ENCODE results near the gene CARD16. TPM values are rescaled to one million over a fixed set of nuclear protein-coding genes. Genes with fewer than 3 reads are reported as not detected.
"Not testable (repeated sequence)": the region's sequence is repeated elsewhere in the genome, so short reads cannot be mapped to it uniquely, and the experiment has no call there.

The CARD16 gene
- total and polyA plus RNA-seq, 2 donors from 2014 or later, result 16.2 to 24.4 TPM

DNA sequence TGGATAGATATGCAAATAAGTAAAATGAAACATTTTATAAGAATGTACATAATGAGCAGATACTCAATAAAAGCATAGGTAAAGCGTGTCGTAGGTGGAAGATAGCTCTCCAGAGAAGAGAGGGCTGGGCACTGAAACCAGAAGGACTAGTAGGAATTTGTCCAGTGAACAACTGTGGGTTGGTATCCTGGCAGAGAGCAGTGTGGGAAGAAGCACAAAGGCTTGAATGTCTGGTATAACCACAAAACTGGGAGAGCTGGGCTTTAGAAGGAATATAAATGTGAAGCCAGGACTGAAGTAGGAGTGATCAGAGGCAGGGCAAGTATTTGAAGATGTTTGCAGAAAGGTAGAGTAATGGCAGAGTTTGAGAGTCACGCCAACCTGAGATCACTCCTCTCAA, 33.1 kb upstream of the CARD16 start:
- no peak for DNase-seq
- Histone ChIP-seq H3K4me3 (ENCODE audit: low read length in 3 of 3) (no peak overlapping the region), H3K27me3 (ENCODE audit: control insufficient read depth, insufficient read depth, low read length) (no peaks in the 10 kb centered on the region), H3K9ac (ENCODE audit: low read length in 3 of 3) (no peak overlapping the region), H3K36me3 (ENCODE audit: control insufficient read depth in 2 of 3, insufficient read depth in 3 of 3, low read length in 3 of 3) (no peaks in the 10 kb centered on the region), H3K4me1 (ENCODE audit: control insufficient read depth in 2 of 3, insufficient read depth in 2 of 3, low read depth in 1 of 3, low read length in 3 of 3) (peaks cover 0 to 3% (median 0%) of the 10 kb centered on the region in 3 donors), H3K9me3 (ENCODE audit: control insufficient read depth in 2 of 3, insufficient read depth in 1 of 3, low read length in 3 of 3) (no peaks in the 10 kb centered on the region), H3K27ac (ENCODE audit: low read depth in 2 of 2, low read length in 2 of 2) (no peak overlapping the region)
- no peak for FAIRE-seq
- intact Hi-C loops (cut with DNase I), result no loop called here
- TF ChIP-seq, protein P1, sequence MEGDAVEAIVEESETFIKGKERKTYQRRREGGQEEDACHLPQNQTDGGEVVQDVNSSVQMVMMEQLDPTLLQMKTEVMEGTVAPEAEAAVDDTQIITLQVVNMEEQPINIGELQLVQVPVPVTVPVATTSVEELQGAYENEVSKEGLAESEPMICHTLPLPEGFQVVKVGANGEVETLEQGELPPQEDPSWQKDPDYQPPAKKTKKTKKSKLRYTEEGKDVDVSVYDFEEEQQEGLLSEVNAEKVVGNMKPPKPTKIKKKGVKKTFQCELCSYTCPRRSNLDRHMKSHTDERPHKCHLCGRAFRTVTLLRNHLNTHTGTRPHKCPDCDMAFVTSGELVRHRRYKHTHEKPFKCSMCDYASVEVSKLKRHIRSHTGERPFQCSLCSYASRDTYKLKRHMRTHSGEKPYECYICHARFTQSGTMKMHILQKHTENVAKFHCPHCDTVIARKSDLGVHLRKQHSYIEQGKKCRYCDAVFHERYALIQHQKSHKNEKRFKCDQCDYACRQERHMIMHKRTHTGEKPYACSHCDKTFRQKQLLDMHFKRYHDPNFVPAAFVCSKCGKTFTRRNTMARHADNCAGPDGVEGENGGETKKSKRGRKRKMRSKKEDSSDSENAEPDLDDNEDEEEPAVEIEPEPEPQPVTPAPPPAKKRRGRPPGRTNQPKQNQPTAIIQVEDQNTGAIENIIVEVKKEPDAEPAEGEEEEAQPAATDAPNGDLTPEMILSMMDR (IDR thresholded peaks at IDR 0.05; ENCODE audit: borderline replicate concordance, extremely low read depth, insufficient read depth), result no peak

DNA sequence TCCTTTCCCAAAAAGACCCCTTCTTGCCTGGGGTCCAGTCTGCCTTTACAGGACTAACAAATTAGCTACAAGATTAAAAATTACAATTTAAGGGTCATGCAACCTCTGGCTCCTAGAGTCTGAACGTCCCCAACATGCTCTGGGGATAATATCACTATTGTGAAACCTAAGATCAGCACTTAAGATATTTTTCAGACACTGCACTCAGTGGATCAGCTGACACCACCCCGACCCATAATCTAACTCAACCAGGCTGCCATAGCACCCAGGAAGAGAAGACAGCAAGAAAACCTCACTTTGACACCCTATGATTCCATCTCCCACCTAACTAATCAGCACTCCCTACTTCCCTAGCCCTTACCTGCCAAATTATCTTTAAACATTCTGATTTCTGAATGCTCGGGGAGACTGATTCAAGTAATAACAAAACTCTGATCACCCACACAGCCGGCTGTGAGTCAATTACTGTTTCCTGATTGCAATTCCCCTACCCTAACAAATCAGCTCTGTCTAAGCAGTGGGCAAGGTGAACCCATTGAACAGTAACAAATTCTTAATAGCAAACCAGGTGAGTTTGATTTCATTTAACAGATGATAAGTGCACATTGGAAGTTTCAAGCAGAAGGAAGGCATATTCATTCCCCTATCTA, 32.1 kb upstream of the CARD16 start:
- H3K9me3 ChIP-seq (ENCODE audit: control insufficient read depth in 2 of 3, insufficient read depth in 1 of 3, low read length in 3 of 3); FAIRE-seq; DNase-seq; H3K4me3 ChIP-seq (ENCODE audit: low read length in 3 of 3); H3K27me3 ChIP-seq (ENCODE audit: control insufficient read depth, insufficient read depth, low read length); H3K4me1 ChIP-seq (ENCODE audit: control insufficient read depth in 2 of 3, insufficient read depth in 2 of 3, low read depth in 1 of 3, low read length in 3 of 3); H3K27ac ChIP-seq (ENCODE audit: low read depth in 2 of 2, low read length in 2 of 2); H3K9ac ChIP-seq (ENCODE audit: low read length in 3 of 3); intact Hi-C loops (cut with DNase I); H3K36me3 ChIP-seq (ENCODE audit: control insufficient read depth in 2 of 3, insufficient read depth in 3 of 3, low read length in 3 of 3): not testable (repeated sequence)

DNA sequence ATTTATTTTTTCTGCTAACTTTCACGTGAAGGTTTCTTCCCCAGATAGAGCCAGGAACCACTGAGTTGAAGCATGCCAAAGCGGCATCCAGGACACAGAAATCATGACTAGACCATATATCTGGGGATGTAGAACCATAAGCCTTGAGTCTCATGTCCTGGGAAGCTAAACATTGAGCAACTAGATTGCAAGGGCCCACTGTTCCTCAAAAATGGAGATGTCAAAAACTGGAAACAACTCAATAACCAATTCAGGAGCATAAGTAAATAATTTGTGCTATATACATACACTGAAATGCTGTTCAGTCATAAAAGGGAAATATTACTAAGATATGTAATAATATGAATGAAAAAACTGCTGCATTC, 29.0 kb upstream of the CARD16 start:
- FAIRE-seq, result no peak
- no peaks in the 10 kb centered on the region for H3K4me1 ChIP-seq (ENCODE audit: control insufficient read depth in 2 of 3, insufficient read depth in 2 of 3, low read depth in 1 of 3, low read length in 3 of 3)
- no peak overlapping the region for H3K27ac ChIP-seq (ENCODE audit: low read depth in 2 of 2, low read length in 2 of 2)
- no peak for DNase-seq
- TF ChIP-seq, protein P1 (IDR thresholded peaks at IDR 0.05; ENCODE audit: borderline replicate concordance, extremely low read depth, insufficient read depth), result no peak
- H3K27me3 ChIP-seq (ENCODE audit: control insufficient read depth, insufficient read depth, low read length), result no peaks in the 10 kb centered on the region
- no peaks in the 10 kb centered on the region for H3K9me3 ChIP-seq (ENCODE audit: control insufficient read depth in 2 of 3, insufficient read depth in 1 of 3, low read length in 3 of 3)
- intact Hi-C loops (cut with DNase I), result no loop called here
- no peak overlapping the region for H3K9ac ChIP-seq (ENCODE audit: low read length in 3 of 3)
- H3K4me3 ChIP-seq (ENCODE audit: low read length in 3 of 3), result no peak overlapping the region
- H3K36me3 ChIP-seq (ENCODE audit: control insufficient read depth in 2 of 3, insufficient read depth in 3 of 3, low read length in 3 of 3), result no peaks in the 10 kb centered on the region

DNA sequence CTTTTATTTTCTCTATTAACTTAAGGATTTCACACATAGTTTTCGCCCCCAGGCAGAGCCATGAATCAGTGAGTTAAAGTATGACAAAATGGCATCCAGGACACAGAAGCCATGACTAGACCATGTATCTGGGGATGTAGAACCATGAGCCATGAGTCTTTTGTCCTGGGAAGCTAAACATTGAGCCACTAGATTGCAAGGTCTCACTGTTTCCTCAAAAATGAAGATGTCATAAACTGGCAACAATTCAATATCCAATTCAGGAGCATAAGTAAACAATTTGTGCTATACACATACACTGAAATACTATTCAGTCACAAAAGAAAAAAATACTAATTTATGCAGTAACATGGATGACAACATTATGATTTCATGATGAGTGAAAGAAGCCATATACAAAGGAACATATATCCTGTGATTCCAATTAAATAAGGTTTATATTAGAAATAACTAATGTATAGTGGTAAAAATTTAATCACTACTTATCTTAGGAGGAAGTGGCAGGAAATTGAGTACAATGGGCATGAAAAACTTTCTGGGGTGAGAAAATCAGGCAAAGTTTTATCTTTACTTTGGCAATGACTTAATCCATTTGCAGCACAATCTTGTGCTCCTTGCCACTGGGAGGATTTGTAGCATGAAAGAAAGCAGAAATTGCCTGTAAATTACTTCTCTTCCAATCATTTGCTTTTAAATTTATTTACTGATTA, 28.5 kb upstream of the CARD16 start:
- Histone ChIP-seq H3K4me3 (ENCODE audit: low read length in 3 of 3) (no peak overlapping the region), H3K9ac (ENCODE audit: low read length in 3 of 3) (no peak overlapping the region), H3K4me1 (ENCODE audit: control insufficient read depth in 2 of 3, insufficient read depth in 2 of 3, low read depth in 1 of 3, low read length in 3 of 3) (no peaks in the 10 kb centered on the region), H3K27me3 (ENCODE audit: control insufficient read depth, insufficient read depth, low read length) (no peaks in the 10 kb centered on the region), H3K36me3 (ENCODE audit: control insufficient read depth in 2 of 3, insufficient read depth in 3 of 3, low read length in 3 of 3) (no peaks in the 10 kb centered on the region), H3K9me3 (ENCODE audit: control insufficient read depth in 2 of 3, insufficient read depth in 1 of 3, low read length in 3 of 3) (no peaks in the 10 kb centered on the region), H3K27ac (ENCODE audit: low read depth in 2 of 2, low read length in 2 of 2) (no peak overlapping the region)
- intact Hi-C loops (cut with DNase I), result no loop called here
- no peak for DNase-seq
- FAIRE-seq, result no peak
- TF ChIP-seq, protein P1 (IDR thresholded peaks at IDR 0.05; ENCODE audit: borderline replicate concordance, extremely low read depth, insufficient read depth), result no peak

- H3K4me1 ChIP-seq (ENCODE audit: control insufficient read depth in 2 of 3, insufficient read depth in 2 of 3, low read depth in 1 of 3, low read length in 3 of 3); H3K27ac ChIP-seq (ENCODE audit: low read depth in 2 of 2, low read length in 2 of 2); intact Hi-C loops (cut with DNase I); DNase-seq; H3K4me3 ChIP-seq (ENCODE audit: low read length in 3 of 3); H3K36me3 ChIP-seq (ENCODE audit: control insufficient read depth in 2 of 3, insufficient read depth in 3 of 3, low read length in 3 of 3); H3K27me3 ChIP-seq (ENCODE audit: control insufficient read depth, insufficient read depth, low read length); H3K9me3 ChIP-seq (ENCODE audit: control insufficient read depth in 2 of 3, insufficient read depth in 1 of 3, low read length in 3 of 3); H3K9ac ChIP-seq (ENCODE audit: low read length in 3 of 3); FAIRE-seq: not testable (repeated sequence)
Observed at GRCh38 chr11:105072080-105072479, 26.9 kb upstream of the CARD16 start.

All from kidney (tissue), 14 donors.